ENCODE data around the gene CETN1.

Gene CETN1

DNA sequence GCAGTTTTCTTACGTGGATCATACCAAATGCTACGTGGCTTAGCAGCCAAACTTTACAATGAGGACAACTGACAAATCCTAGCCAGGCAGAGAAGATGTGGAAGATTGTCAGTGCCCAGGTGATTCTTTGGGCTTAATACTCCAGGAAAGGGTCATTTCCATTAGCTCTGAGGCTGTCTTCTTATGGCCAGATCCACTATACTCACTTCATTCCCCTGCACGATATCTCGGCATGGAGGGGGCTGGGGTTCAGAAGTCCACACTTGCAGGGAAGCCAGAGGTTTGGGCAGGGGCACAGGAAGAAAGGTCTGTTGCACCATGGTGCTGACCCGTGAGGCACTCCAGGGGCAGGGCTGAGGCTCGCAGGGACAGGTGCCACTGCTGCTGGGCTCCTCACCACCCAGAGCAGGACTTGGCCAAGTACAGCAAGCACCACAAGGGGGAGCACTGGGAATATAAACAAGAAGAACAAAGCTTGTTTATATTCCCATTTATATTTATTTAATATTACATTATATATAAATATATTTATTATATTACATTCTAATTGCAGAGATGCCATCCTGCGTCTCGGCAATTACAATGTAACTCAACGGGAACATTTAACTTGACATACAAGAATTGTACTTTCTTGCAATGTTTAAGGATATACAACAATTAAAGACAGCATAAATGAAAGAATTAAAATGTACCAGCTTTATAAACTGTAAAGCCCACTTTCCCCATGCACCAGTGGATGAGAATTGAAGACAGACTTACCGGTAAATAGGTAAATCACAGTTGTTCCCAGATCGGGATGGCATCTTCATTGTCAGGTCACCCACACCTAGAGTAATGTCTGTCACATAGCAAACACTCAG is 43.8 kb downstream of the CETN1 start:
- DNase-seq: peak; percentile 52 to 60

DNA sequence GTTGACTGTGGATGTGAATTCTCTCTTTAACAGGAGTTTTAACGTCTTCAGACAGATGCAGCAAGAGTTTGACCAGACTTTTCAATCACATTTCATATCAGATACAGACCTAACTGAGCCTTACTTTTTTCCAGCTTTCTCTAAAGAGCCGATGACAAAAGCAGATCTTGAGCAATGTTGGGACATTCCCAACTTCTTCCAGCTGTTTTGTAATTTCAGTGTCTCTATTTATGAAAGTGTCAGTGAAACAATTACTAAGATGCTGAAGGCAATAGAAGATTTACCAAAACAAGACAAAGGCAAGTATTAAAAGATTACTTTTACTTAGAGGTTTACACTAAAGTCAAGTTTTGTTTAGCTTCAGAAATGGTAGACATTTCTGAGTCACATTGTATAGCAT is 47.1 kb downstream of the CETN1 start:
- no peak for DNase-seq

DNA sequence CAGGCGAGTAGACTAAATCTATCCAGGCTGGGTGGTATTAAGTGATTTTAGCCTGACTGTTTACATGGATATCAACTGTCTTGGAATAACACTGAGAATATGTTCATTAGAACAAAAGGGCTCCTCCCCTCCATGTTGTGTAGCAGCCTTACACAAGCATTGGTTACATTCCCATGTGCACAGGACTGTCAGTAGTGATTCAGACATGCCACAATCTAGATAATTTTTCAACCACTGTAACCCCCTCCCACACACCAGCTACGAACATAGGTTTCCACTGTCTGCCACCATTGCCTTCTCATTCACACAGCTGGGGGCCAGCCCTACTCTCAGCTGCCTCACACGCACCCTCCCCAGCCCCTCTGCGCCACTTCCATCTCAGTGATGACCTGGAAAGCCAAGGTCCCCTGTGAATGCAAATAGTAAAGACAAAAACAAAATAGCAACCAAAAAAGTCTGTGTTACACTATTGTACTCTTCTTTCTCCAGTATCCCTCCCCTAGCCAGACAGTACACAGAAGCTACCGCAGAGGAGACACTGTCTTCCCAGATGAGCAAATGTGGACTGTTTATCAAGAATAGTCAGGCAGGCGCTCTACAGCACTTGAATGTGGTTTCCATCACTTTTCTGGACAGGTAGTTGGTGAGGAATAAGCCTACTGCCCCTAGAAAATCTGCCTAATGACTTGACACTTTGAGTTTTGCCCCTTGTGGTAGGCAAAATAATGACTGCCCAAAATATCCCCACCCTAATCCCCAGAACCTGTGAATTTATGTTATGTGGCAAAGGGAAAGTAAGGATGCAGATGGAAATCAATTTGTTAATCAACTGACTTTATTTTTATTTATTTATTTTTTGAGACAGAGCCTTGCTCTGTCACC is 49.3 kb downstream of the CETN1 start:
- no peak for DNase-seq

DNA sequence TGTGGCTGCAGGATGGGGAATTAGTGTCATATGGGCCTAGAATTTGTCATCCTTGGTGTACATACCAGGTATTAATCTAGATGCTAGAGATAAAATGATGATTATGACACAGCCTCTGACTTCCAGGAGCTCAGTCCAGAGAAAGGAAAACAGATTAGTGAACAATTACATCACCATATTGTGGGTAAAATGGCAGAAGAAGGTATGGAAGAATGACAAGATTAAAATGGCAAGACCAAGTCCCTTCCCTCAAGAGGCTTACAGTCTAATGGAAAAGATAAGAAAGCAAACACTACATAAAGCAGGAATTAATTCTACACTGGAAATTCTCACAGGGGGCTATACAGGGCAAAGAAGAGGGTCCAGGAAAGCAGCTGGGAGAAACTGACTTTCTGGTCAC is 51.4 kb downstream of the CETN1 start:
- no peak for DNase-seq
